HG03066 (cell line): ENCODE measurements around the gene LOC101059915.
"Not testable (repeated sequence)": the region's sequence is repeated elsewhere in the genome, so short reads cannot be mapped to it uniquely, and the experiment has no call there.

Source experiments
- ATAC-seq: cut with Tn5 transposase; IDR thresholded peaks from one replicate; pipeline ENCODE4 v1.9.1; 2021; ENCODE audit warnings: low read depth; ENCODE audit not compliant: unreplicated experiment

Gene LOC101059915

GRCh38 chrX:71638409-71638808, 28.9 kb upstream of the LOC101059915 start:
- no peak for ATAC-seq

GRCh38 chrX:71640002-71640401, 27.3 kb upstream of the LOC101059915 start:
- no peak for ATAC-seq

GRCh38 chrX:71644406-71644805, 22.9 kb upstream of the LOC101059915 start:
- not testable (repeated sequence) for ATAC-seq

- peak; percentile 79 for ATAC-seq
These were observed 16.9 kb upstream of the LOC101059915 start for GRCh38 chrX:71650333-71650969.

GRCh38 chrX:71652405-71652804, 14.9 kb upstream of the LOC101059915 start:
- no peak for ATAC-seq

GRCh38 chrX:71653344-71653743, 14.0 kb upstream of the LOC101059915 start:
- ATAC-seq, result no peak

- ATAC-seq, result no peak
These were observed 10.1 kb upstream of the LOC101059915 start for GRCh38 chrX:71657267-71657666.

GRCh38 chrX:71659342-71659741, 8.0 kb upstream of the LOC101059915 start:
- no peak for ATAC-seq

GRCh38 chrX:71659959-71660358, 7.4 kb upstream of the LOC101059915 start:
- ATAC-seq, result no peak

- no peak for ATAC-seq
These were observed 6.6 kb upstream of the LOC101059915 start for GRCh38 chrX:71660562-71661416.

GRCh38 chrX:71661919-71662318, 5.4 kb upstream of the LOC101059915 start:
- no peak for ATAC-seq

GRCh38 chrX:71662654-71663053, 4.7 kb upstream of the LOC101059915 start:
- ATAC-seq, result not testable (repeated sequence)

GRCh38 chrX:71663238-71663637, 4.1 kb upstream of the LOC101059915 start:
- not testable (repeated sequence) for ATAC-seq

GRCh38 chrX:71664202-71664601, 3.1 kb upstream of the LOC101059915 start:
- not testable (repeated sequence) for ATAC-seq

GRCh38 chrX:71664889-71665491, 2.4 kb upstream of the LOC101059915 start:
- ATAC-seq, result no peak

- ATAC-seq, result no peak
These were observed 1.6 kb upstream of the LOC101059915 start for GRCh38 chrX:71665747-71666146.

GRCh38 chrX:71666240-71667223, 814 bp upstream of the LOC101059915 start:
- ATAC-seq, result no peak

- ATAC-seq, result no peak
These were observed 876 bp downstream of the LOC101059915 start for GRCh38 chrX:71668248-71668595.

- no peak for ATAC-seq
These were observed 2.1 kb downstream of the LOC101059915 start for GRCh38 chrX:71669492-71669891.

- not testable (repeated sequence) for ATAC-seq
These were observed 2.6 kb downstream of the LOC101059915 start for GRCh38 chrX:71669947-71670346.
